MM.1S (cell line): ENCODE results near the gene ARRB2.

Experiments used
- DNase-seq: peaks from one replicate; pipeline ENCODE4 v3.0.0-alpha.2; 2015
- H2AFZ ChIP-seq: fragments of 300-600 bp; sonication (generic); 2 replicates; pipeline ENCODE4 v1.6.0; 2016; ENCODE audit warnings: antibody characterized with exemption, low read length
- H3F3A ChIP-seq: fragments of 300-600 bp; sonication (generic); 2 replicates; pipeline ENCODE4 v1.6.1; 2016; ENCODE audit warnings: mild to moderate bottlenecking, antibody characterized with exemption, low read length, moderate library complexity, mixed read lengths; ENCODE audit not compliant: insufficient read depth
- H3K27ac ChIP-seq: fragments of 300-600 bp; sonication (generic); 2 replicates; pipeline ENCODE4 v1.5.1; 2016; ENCODE audit warnings: mild to moderate bottlenecking, low read length
- H3K27me3 ChIP-seq: fragments of 300-600 bp; sonication (generic); replicated peaks from 2 replicates; pipeline ENCODE4 v1.6.0; 2016; ENCODE audit warnings: low read length; ENCODE audit not compliant: insufficient read depth
- H3K36me3 ChIP-seq: fragments of 300-600 bp; sonication (generic); replicated peaks from 2 replicates; pipeline ENCODE4 v1.6.1; 2016; ENCODE audit warnings: mild to moderate bottlenecking, low read length, mixed read lengths; ENCODE audit not compliant: insufficient read depth
- H3K4me1 ChIP-seq: fragments of 300-600 bp; sonication (generic); 2 replicates; pipeline ENCODE4 v1.6.1; 2016; ENCODE audit warnings: low read length, mixed read lengths
- H3K4me2 ChIP-seq: fragments of 300-600 bp; sonication (generic); 2 replicates; pipeline ENCODE4 v1.6.0; 2016; ENCODE audit warnings: low read depth, low read length
- H3K4me3 ChIP-seq: fragments of 300-600 bp; sonication (generic); 2 replicates; pipeline ENCODE4 v1.5.1; 2016; ENCODE audit warnings: low read length, mixed read lengths
- H3K79me2 ChIP-seq: fragments of 300-600 bp; sonication (generic); 2 replicates; pipeline ENCODE4 v1.6.1; 2016; ENCODE audit warnings: mixed run types, low read length, mixed read lengths
- H3K9ac ChIP-seq: fragments of 300-600 bp; sonication (generic); 2 replicates; pipeline ENCODE4 v1.6.1; 2016; ENCODE audit warnings: low read length, mixed read lengths
- H3K9me2 ChIP-seq: fragments of 300-600 bp; sonication (generic); replicated peaks from 2 replicates; pipeline ENCODE4 v1.6.1; 2016; ENCODE audit warnings: mild to moderate bottlenecking, low read length, mixed read lengths; ENCODE audit not compliant: insufficient read depth
- H3K9me3 ChIP-seq: fragments of 300-600 bp; sonication (generic); replicated peaks from 2 replicates; pipeline ENCODE4 v1.6.1; 2016; ENCODE audit warnings: mild to moderate bottlenecking, low read length, mixed read lengths; ENCODE audit not compliant: insufficient read depth
- H4K20me1 ChIP-seq: fragments of 300-600 bp; sonication (generic); 2 replicates; pipeline ENCODE4 v1.6.1; 2016; ENCODE audit warnings: mild to moderate bottlenecking, low read length, moderate library complexity, mixed read lengths; ENCODE audit not compliant: insufficient read depth
- CTCF ChIP-seq: fragments of 300-600 bp; sonication (generic); IDR thresholded peaks from 2 replicates; pipeline ENCODE4 v1.5.1; 2016; ENCODE audit warnings: antibody characterized with exemption, low read length, mixed read lengths
- EZH2 ChIP-seq: fragments of 300-600 bp; sonication (generic); optimal IDR thresholded peaks from 2 replicates; pipeline ENCODE3; 2017; ENCODE audit warnings: low read depth, mild to moderate bottlenecking, antibody characterized with exemption, low read length, mixed read lengths
- EZH2phosphoT487 ChIP-seq: fragments of 300-600 bp; sonication (generic); IDR thresholded peaks from 2 replicates; pipeline ENCODE4 v1.6.1; 2018; ENCODE audit warnings: antibody characterized with exemption, low read length

ARRB2 gene

GRCh38 chr17:4709794-4710692, at the start of gene ARRB2:
ARRB2 (plus strand) TSS chr17:4710632; CDS start chr17:4710722, 90 bp downstream.
- Histone ChIP-seq H3F3A (peaks cover 4% of the 10 kb centered on the region), H2AFZ (peak within 1 kb of the TSS; percentile 92), H3K9ac (peak within 1 kb of the TSS; percentile 83), H4K20me1 (no peaks in the 10 kb centered on the region), H3K9me3 (no peaks in the 10 kb centered on the region), H3K27ac (peak within 1 kb of the TSS; percentile 71), H3K79me2 (peaks cover 14% of the 10 kb centered on the region), H3K4me2 (peak within 1 kb of the TSS; percentile 78), H3K4me3 (peak within 1 kb of the TSS; percentile 87), H3K9me2 (no peaks in the 10 kb centered on the region), H3K4me1 (peaks cover 7% of the 10 kb centered on the region; the same call in 1 of the 2 replicates), H3K36me3 (no peaks in the 10 kb centered on the region), H3K27me3 (no peaks in the 10 kb centered on the region)
- DNase-seq, result peak; percentile 98
- TF ChIP-seq CTCF, result peak; percentile 64
- no peak for TF ChIP-seq EZH2

GRCh38 chr17:4663711-4664110, 46.7 kb upstream of the ARRB2 start:
- Histone ChIP-seq H3K9me2 (no peaks in the 10 kb centered on the region), H3K4me1 (no peaks in the 10 kb centered on the region), H3K36me3 (no peaks in the 10 kb centered on the region), H3K79me2 (no peaks in the 10 kb centered on the region), H3K27me3 (no peaks in the 10 kb centered on the region; the same call in 1 of the 2 replicates), H4K20me1 (no peaks in the 10 kb centered on the region), H3K4me2 (no peak overlapping the region), H2AFZ (no peak overlapping the region), H3F3A (no peaks in the 10 kb centered on the region), H3K4me3 (no peak overlapping the region), H3K9me3 (no peaks in the 10 kb centered on the region), H3K9ac (no peak overlapping the region), H3K27ac (no peak overlapping the region)
- DNase-seq, result no peak
- TF ChIP-seq CTCF (no peak), EZH2phosphoT487 (no peak), EZH2 (no peak)

GRCh38 chr17:4664230-4664629, 46.2 kb upstream of the ARRB2 start:
- no peaks in the 10 kb centered on the region for H3K36me3 ChIP-seq
- H4K20me1 ChIP-seq, result no peaks in the 10 kb centered on the region
- no peaks in the 10 kb centered on the region for H3K4me1 ChIP-seq
- TF ChIP-seq CTCF (no peak), EZH2 (no peak), EZH2phosphoT487 (no peak)
- no peak overlapping the region for H3K27ac ChIP-seq
- no peaks in the 10 kb centered on the region for H3K9me2 ChIP-seq
- H3K4me3 ChIP-seq, result no peak overlapping the region
- no peak overlapping the region for H3K9ac ChIP-seq
- H2AFZ ChIP-seq, result no peak overlapping the region
- H3K79me2 ChIP-seq, result no peaks in the 10 kb centered on the region
- DNase-seq, result no peak
- H3F3A ChIP-seq, result no peaks in the 10 kb centered on the region
- no peaks in the 10 kb centered on the region for H3K9me3 ChIP-seq
- H3K4me2 ChIP-seq, result no peak overlapping the region
- no peaks in the 10 kb centered on the region; the same call in 1 of the 2 replicates for H3K27me3 ChIP-seq
